HG02884 (cell line): ENCODE data around the gene PHKB.
"Not testable (repeated sequence)": the region's sequence is repeated elsewhere in the genome, so short reads cannot be mapped to it uniquely, and the experiment has no call there.

ENCODE experiments used
- ATAC-seq: cut with Tn5 transposase; IDR thresholded peaks from one replicate; pipeline ENCODE4 v1.9.1; 2021; ENCODE audit warnings: mild to moderate bottlenecking, moderate library complexity; ENCODE audit not compliant: unreplicated experiment

The PHKB gene

DNA sequence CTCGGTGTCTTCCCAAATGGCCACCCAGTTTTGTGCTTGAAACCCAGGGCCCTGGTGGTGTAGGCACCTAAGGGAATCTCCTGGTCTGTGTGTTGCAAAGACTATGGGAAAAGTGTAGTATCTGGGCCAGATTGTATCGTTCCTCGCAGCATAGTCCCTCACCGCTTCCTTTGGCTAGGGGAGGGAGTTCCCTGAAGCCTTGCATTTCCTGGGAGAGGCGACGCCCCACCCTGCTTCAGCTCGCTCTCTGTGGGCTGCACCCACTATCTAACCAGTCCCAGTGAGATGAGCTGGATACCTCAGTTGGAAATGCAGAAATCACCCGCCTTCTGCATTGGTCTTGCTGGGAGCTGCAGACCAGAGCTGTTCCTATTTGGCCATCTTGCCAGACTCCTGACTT, 93.5 kb downstream of the PHKB start:
- ATAC-seq, result not testable (repeated sequence)

DNA sequence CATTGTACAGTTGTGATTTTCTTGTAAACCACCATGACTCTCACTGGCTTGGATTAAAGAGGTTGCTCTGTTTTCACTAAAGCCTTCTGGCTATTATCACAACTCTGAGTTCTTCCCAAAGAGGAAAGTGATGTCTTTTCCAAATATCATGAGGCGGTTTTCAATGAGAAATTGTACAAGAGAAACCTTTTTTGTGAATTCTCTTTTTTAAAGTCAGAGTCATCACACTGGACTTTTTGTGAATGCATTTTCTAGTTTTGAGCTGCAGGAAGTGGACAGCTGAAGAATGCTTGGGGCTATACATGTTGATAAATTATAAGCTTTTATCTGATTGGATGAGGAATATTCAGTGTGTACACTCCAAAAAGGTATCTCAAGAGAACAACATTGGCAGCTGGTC, 100.2 kb downstream of the PHKB start:
- no peak for ATAC-seq

GRCh38 chr16:47562366-47562765, 101.2 kb downstream of the PHKB start:
- no peak for ATAC-seq

DNA sequence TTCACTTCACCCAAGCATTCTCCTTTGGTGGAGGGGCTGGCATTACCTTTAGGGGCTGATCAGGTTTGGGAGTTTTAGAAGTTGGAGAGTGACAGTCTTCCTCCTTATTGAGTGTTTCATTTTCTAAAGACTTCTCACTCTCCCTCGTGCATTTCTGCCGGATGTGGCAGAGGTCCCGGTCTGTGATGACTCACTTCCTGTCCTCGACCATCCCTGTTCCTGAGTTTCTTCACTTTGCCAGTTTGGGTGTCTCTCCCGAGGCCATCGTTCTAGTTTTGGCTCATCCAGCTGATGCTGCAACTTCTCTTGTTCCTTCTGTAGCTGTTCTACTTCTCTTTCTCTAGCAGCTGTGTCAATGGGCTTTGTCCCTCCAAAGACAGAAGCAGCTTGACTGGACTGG, 104.3 kb downstream of the PHKB start:
- no peak for ATAC-seq

GRCh38 chr16:47567321-47567720, 106.2 kb downstream of the PHKB start:
- ATAC-seq, result no peak

DNA sequence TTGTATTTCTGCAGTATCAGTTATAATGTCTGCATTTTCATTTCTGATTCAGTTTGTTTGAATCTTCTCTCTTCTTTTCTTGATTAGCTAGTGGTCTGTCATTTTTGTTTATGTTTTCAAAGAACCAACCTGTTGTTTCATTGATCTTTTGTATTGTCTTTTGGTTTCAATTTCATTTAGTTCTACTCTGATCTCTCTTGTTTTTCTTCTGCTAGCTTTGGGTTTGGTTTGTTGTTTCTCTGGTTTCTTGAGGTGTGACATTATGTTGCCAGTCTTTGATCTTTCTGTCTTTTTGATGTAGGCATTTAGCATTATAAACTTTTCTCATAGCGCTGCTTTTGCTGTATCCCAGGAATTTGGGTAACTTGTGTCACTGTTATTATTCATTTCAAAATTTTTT, 107.2 kb downstream of the PHKB start:
- ATAC-seq, result no peak

GRCh38 chr16:47571049-47571448, 109.9 kb downstream of the PHKB start:
- no peak for ATAC-seq

- no peak for ATAC-seq
Observed at GRCh38 chr16:47571711-47572110, 110.6 kb downstream of the PHKB start.

GRCh38 chr16:47574091-47575054, 113.2 kb downstream of the PHKB start:
- ATAC-seq, result no peak

- no peak for ATAC-seq
Observed at GRCh38 chr16:47577029-47577428, 115.9 kb downstream of the PHKB start.

- no peak for ATAC-seq
Observed at GRCh38 chr16:47578033-47578432, 116.9 kb downstream of the PHKB start.

DNA sequence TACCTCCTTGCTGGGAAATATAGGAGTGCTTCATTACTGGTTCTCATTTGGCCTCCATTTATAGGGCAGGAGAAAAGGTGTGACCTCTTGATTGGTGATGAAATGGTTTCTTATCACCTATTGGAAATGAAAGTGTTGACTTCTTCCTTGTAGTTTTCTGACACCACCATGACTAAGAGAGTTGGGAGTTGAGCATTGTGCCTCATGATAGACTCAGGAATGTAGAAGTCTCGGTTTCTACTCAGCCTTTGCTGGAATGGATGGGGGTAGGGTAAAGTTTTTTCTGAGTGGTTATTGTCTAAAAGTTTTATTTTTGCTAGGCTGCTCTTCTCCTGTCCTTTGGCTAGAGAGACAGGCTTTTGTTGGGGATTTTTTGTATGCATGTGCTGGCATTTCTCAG, 117.4 kb downstream of the PHKB start:
- ATAC-seq, result no peak

DNA sequence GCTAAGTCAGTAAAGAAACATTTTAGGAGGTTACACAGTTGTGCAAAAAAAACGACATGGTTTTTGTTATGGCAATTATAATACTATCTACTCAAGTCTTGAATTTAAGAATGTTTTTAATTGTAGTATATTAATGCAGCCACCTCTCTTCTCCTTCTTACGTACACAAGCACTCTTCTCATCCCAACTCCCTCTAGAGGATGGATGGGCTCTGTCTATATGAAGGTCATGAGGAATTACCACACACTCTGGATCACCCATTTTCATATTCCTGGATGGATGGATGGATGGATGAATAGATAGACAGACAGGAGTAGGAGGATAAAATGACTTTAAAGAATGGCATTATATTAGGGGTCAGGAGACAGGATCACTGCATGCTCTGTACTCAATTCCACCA, 120.0 kb downstream of the PHKB start:
- no peak for ATAC-seq

DNA sequence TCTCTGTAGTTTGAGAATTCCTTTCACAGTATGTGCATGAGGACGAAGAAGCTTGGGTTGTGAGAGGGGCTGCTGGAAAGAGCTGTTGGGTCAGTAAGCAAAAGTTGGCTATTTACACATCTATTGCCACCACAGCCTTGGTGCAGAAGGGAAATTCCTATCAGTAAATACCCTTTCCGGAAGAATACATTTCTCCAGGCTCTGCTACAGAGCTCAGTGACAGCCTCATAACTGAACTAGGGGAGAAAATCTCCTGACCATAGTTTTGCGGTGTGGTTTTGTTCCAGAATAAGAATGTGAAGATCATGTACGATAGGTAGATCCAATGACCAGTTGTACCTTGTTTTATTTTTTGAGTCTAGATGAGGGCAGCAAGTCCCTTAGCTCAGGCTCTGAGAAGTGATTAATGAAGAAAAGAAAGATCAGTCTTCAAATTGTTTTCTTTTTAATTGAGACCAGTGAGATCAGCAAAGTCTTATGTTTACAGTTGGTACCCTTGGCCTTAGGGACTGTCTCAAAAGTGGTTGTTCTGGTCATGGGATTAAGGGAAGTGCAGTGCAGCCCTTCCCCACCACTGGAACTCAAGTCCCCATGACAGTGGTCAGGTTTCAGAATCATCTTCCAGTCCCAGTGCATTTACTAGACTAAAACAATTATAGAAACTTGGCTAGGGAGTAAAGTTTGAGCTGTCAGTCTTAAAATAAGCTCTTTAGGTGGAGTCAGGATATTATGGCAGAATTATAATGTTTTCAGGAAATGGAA, 123.5 kb downstream of the PHKB start:
- ATAC-seq, result no peak

DNA sequence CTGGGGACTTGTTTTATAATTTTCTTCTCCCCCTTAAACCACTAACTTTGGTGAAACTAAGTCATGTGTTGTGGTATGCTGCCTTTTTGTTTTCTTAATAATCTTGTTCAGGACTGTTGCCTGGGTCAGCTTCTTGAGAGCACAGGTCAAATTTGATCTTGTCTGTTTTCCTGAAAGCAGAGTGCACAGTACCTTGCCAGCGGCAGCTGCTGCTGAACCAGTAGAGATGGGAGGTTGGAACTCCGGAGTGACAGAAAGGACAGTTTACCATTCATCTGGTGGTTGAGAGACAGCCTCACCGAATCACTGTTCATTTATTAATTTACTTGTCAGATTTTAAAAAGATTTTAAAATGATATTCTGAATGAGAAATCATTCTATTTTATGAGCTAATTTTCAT, 125.0 kb downstream of the PHKB start:
- no peak for ATAC-seq

DNA sequence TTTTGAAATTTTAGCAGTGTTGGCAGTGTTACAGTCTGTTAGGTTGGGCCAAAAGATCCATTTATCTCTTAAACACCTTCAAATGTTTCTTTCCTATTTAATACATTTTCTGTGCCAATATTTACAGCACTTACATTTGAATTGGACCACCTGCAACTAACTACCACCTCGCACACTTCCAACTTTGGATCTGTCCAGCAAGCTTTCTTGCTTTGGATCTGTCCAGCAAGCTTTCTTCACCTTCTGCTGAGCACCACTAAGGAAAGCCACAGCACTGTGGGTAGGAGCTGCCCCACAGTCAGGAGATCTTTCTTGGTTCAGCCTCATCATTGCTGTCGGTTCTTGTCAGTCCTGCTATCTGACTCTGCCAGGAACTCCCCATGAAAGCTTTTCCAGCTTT, 129.3 kb downstream of the PHKB start:
- ATAC-seq, result no peak

GRCh38 chr16:47592232-47592631, 131.1 kb downstream of the PHKB start:
- ATAC-seq, result no peak

GRCh38 chr16:47599512-47599911, 138.4 kb downstream of the PHKB start:
- ATAC-seq, result peak; percentile 76

GRCh38 chr16:47600376-47600775, 139.2 kb downstream of the PHKB start:
- ATAC-seq, result no peak

DNA sequence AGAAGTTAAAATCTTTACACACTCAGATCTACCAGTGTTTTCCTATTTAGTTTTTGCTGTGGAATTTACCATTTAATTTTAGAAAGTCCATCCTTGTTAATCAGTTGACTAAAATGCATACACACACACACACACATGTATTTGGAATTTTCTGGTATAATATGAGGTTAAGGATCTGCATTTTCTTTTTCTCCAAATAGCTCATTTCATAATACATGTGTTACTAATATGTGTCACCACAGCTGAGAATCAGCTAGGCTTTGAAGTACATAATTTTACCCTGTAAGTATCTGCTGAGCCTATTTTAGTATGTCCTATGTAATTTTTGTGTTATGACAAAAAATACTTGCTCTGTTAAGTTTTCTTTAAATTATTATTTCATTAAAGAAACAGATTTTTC, 143.2 kb downstream of the PHKB start:
- ATAC-seq, result no peak

DNA sequence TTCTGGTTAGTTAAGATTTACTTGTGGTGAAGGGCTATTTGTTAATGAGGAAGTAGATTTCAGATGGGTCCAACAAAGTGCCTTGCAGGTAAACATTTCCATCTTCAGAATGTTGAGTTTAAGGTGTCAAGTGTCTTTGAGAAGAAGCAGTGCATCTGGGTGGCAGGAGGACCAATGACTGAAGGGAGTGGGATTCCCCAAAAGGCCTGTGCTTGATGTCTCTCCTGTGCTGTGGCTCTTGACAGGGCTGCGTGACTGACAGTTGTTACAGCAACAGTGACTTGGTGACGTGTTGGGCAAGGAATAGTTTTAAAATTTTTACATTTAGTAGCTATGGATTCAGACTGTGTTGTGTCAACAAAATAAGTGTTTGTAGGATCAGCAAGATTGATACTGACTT, 149.9 kb downstream of the PHKB start:
- ATAC-seq, result no peak

DNA sequence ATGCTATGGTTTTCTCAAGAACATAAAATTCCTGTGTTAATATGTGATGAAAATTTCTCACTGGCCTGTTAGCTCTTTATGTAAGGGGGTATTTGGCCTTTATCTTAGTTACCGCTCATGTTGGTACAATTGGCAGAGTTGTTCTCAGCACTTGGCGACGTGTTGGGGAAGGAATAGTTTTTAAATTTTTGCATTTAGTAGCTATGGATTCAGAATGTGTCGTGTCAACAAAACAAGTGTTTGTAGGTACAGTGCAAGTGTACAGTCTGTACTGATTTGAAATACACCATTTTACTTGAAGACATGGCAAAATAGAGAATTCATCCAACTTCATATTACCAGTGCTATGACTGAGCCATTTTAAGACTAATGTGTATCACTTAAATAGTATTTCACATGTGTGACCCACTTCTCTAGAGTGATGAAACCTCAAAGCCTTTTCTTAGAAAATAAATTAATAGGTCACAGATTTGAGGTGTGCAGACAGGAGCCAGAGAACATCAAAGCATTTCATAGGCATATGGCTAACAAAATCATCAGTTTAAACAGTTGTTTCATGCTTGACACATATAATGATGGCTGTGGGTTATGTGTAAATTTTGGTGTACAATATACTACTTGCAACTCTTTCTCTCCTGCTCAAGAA, 150.8 kb downstream of the PHKB start:
- no peak for ATAC-seq
